SJSA1 (cell line): ENCODE measurements around the gene DOCK3. TPM values are rescaled to one million over a fixed set of nuclear protein-coding genes. Genes with fewer than 3 reads are reported as not detected.
"Not testable (repeated sequence)": the region's sequence is repeated elsewhere in the genome, so short reads cannot be mapped to it uniquely, and the experiment has no call there.

ENCODE experiments used
- DNase-seq, 2 experiments: peaks; one replicate each; pipeline ENCODE4 v3.0.0-alpha.2; 2015 to 2020; ENCODE audit warnings: low spot score in 2 of 2, low read depth in 1 of 2
- H3K27ac ChIP-seq: fragments of 250-450 bp; sonication (Bioruptor Pico); 2 replicates; pipeline ENCODE4 v1.5.1; 2020; ENCODE audit warnings: mild to moderate bottlenecking, moderate library complexity
- H3K27me3 ChIP-seq: fragments of 250-450 bp; sonication (Bioruptor Pico); replicated peaks from 2 replicates; pipeline ENCODE4 v1.5.1; 2020; ENCODE audit warnings: mild to moderate bottlenecking, moderate library complexity
- H3K36me3 ChIP-seq: fragments of 250-450 bp; sonication (Bioruptor Pico); 2 replicates; pipeline ENCODE4 v1.5.1; 2020; ENCODE audit warnings: mild to moderate bottlenecking
- H3K4me1 ChIP-seq: fragments of 250-450 bp; sonication (Bioruptor Pico); replicated peaks from 2 replicates; pipeline ENCODE4 v1.6.1; 2021; ENCODE audit warnings: mild to moderate bottlenecking
- H3K4me3 ChIP-seq: fragments of 250-450 bp; sonication (Bioruptor Pico); 2 replicates; pipeline ENCODE4 v1.5.1; 2020; ENCODE audit warnings: mild to moderate bottlenecking
- H3K9me3 ChIP-seq: fragments of 250-450 bp; sonication (Bioruptor Pico); replicated peaks from 2 replicates; pipeline ENCODE4 v1.5.1; 2020; ENCODE audit warnings: mild to moderate bottlenecking
- total RNA-seq: library from RNA; depleted of rRNA; stranded (reverse); fragments of >200 nt; shearing (Covaris generic); gene quantifications from 2 replicates; pipeline ENCODE4 v1.2.3, GENCODE V29; 2014

DOCK3 gene
- total RNA-seq, 1 experiment from 2014 or later: 0.29 TPM

DNA sequence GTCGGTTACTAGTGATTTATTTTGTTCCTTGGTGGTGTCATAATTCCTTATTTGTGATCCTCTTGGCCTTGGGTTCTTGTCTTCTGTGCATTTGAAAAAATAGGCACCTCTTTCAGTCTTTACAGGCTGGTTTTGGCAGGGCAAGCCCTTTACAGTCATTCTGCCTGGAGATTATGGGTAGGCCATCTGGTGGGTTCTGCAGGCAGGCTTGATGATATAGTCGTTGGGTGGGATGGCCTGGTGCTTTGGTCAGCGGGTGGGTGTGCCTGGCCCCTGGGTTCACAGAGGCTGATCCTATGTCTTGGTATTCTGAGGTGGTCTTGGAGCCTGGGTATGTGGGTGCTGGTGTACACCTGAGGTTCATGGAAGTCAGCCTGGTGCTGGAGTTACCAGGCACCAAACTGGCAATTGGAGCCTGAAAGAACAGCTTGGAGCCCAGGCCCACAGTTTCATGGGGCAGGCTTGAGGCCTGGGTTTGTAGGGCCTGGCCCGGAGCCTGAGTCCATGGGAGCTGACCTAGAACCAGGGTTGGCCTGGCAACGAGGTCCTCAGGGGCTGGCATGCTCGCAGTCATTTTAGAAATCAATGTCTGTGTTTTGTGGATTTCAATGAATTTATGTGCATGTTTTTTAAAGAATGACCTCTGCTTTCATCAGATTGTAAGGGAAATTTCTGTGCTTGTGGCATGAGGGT, 63.3 kb downstream of the DOCK3 start:
- no peak for DNase-seq
- no peak overlapping the region for H3K4me3 ChIP-seq
- no peak overlapping the region for H3K27ac ChIP-seq
- H3K9me3 ChIP-seq: no peaks in the 10 kb centered on the region
- no peaks in the 10 kb centered on the region for H3K36me3 ChIP-seq
- no peaks in the 10 kb centered on the region; the same call in 1 of the 2 replicates for H3K27me3 ChIP-seq
- H3K4me1 ChIP-seq: no peaks in the 10 kb centered on the region

DNA sequence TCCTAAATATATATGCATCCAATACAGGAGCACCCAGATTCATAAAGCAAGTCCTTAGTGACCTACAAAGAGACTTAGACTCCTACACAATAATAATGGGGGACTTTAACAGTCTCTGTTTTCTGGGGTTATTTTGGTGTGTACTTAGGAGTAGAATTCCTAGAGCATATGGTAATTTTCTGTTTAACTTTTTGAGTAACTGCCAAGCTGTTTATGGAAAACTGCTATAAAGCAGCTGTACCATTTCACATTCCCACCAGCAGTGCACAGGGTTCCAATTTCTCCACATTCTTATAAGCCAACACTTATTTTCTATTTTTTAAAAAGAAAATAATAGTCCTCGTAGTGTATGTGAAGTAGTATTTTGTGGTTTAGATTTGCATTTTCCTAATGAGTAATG, 68.9 kb downstream of the DOCK3 start:
- H3K27me3 ChIP-seq: no peaks in the 10 kb centered on the region; the same call in 1 of the 2 replicates
- H3K36me3 ChIP-seq: no peaks in the 10 kb centered on the region
- no peak overlapping the region for H3K4me3 ChIP-seq
- H3K9me3 ChIP-seq: no peaks in the 10 kb centered on the region
- H3K4me1 ChIP-seq: no peaks in the 10 kb centered on the region
- H3K27ac ChIP-seq: no peak overlapping the region
- DNase-seq: no peak

DNA sequence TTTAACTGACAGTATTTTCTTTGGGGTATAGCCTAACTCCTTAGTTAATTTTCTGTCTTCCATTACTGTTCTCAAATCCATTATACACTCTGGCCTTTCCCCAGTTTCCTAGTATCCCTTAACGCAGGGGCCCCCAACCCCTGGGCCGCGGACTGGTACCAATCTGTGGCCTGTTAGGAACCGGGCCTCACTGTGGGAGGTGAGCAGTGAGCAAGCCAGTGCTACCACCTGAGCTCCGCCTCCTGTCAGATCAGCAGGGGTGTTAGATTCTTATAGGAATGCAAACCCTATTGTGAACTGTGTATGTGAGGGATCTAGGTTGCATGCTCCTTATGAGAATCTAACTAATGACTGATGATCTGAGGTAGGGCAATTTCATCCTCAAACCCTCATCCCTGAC, 75.1 kb downstream of the DOCK3 start:
- Histone ChIP-seq H3K27ac (no peak overlapping the region), H3K36me3 (no peaks in the 10 kb centered on the region), H3K4me1 (no peaks in the 10 kb centered on the region), H3K9me3 (no peaks in the 10 kb centered on the region), H3K27me3 (no peaks in the 10 kb centered on the region), H3K4me3 (no peak overlapping the region)
- no peak for DNase-seq

DNA sequence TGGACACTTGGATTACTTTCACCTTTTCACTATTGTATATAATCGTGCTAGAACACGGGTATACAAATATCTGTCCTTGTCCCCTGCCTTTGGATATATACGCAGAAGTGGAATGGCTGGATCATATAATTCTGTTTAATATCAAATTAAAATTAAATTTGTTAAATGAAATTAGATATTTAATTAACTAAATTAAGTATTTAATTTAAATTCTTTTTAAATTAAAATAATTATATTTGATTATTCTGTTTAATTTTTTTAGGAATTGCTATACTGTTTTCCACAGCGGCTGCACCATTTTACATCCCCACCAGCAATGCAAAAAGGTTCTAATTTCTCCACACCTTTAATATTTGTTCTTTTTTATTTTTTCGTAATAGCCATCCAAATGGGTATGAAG, 84.3 kb downstream of the DOCK3 start:
- Histone ChIP-seq H3K36me3 (no peaks in the 10 kb centered on the region), H3K27ac (no peak overlapping the region), H3K27me3 (peaks cover 3% of the 10 kb centered on the region; the same call in 1 of the 2 replicates), H3K9me3 (no peaks in the 10 kb centered on the region), H3K4me1 (no peaks in the 10 kb centered on the region), H3K4me3 (no peak overlapping the region)
- DNase-seq: no peak

DNA sequence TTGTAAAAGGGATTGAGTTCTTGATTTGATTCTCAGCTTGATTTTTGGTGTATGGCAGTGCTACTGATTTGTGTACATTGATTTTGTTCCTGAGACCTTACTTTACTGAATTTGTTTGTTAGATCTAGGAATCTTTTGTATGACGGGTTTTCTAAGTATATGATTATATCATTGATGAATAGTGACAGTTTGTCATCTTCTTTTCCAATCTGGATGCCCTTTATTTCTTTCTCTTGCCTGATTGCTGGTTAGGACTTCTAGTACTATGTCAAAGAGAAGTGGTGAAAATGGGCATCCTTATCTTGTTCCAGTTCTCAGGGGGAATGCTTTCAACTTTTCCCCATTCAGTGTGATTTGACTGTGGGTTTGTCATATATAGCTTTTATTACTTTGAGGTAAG, 103.0 kb downstream of the DOCK3 start:
- Histone ChIP-seq H3K27ac (no peak overlapping the region), H3K9me3 (no peaks in the 10 kb centered on the region), H3K36me3 (no peaks in the 10 kb centered on the region), H3K4me3 (no peak overlapping the region), H3K27me3 (0 out of 2 replicates have a peak, but pooled peaks cover 4% of the 10 kb centered on the region), H3K4me1 (no peaks in the 10 kb centered on the region)
- DNase-seq: no peak

DNA sequence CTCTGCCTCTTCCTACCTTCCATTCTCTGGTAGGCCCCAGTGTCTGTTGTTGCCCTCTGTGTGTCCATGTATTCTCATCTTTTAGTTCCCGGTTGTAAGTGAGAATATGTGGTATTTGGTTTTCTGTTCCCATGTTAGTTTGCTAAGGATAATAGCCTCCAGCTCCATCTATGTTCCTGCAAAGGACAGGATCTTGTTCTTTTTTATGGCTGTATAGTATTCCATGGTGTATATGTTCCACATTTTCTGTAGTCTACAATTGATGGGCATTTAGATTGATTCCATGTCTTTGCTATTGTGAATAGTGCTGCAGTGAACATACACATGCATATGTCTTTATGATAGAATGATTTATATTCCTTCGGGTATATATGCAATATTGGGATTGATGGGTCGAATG, 107.0 kb downstream of the DOCK3 start:
- H3K4me3 ChIP-seq, DNase-seq, H3K27me3 ChIP-seq, H3K9me3 ChIP-seq, H3K4me1 ChIP-seq, H3K36me3 ChIP-seq, H3K27ac ChIP-seq: not testable (repeated sequence)

DNA sequence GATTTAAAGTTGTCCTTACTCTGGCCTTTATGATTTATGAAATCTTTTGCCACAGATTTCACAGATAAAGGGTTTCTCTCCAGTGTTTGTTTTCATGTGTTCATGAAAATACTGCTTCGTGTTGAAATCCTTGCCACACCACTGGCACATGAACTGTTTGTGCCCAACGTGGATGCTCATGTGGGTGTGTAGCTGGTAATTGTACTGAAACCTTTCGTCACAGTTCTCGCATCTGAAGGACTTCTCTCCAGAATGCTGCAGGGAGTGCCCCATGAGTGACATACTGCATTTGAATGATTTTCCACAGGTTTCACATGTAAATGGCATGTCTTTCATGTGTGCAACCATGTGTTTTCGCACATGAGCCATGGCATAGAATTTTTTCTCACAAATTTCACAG, 111.9 kb downstream of the DOCK3 start:
- Histone ChIP-seq H3K4me3 (no peak overlapping the region), H3K4me1 (no peaks in the 10 kb centered on the region), H3K9me3 (no peaks in the 10 kb centered on the region), H3K27me3 (no peaks in the 10 kb centered on the region), H3K27ac (no peak overlapping the region), H3K36me3 (no peaks in the 10 kb centered on the region)
- no peak for DNase-seq

DNA sequence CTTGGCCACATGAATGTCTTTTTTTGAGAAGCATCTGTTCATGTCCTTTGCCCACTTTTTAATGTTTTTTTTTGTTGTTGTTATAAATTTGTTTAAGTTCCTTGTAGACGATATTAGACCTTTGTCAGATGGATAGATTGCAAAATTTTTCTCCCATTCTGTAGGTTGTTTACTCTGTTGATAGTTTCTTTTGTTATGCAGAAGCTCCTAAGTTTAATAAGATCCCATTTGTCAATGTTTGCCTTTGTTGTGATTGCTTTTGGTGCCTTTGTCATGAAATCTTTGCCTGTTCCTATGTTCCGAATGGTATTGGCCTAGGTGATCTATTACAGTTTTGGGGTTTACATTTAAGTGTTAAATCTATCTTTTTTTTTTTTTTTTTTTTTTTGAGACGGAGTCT, 116.2 kb downstream of the DOCK3 start:
- not testable (repeated sequence) for H3K27ac ChIP-seq, H3K9me3 ChIP-seq, H3K36me3 ChIP-seq, H3K27me3 ChIP-seq, H3K4me3 ChIP-seq, DNase-seq, H3K4me1 ChIP-seq

DNA sequence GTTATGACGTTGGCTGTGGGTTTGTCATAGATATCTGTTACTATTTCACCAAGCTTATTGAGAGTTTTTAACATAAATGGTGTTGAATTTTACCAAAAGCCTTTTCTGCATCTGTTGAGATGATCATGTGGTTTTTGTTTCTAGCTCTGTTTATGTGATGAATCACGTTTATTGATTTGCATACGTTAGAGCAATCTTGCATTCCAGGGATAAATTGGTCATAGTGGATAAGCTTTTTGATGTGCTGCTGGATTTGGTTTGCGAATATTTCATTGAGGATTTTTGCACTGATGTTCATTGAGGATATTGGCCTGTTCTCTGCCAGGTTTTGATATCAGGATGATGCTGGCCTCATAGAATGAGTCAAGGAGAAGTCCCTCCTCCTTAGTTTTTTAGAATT, 117.8 kb downstream of the DOCK3 start:
- Histone ChIP-seq H3K27ac (no peak overlapping the region), H3K27me3 (no peaks in the 10 kb centered on the region), H3K4me1 (no peaks in the 10 kb centered on the region), H3K9me3 (no peaks in the 10 kb centered on the region), H3K4me3 (no peak overlapping the region), H3K36me3 (no peaks in the 10 kb centered on the region)
- DNase-seq: no peak

DNA sequence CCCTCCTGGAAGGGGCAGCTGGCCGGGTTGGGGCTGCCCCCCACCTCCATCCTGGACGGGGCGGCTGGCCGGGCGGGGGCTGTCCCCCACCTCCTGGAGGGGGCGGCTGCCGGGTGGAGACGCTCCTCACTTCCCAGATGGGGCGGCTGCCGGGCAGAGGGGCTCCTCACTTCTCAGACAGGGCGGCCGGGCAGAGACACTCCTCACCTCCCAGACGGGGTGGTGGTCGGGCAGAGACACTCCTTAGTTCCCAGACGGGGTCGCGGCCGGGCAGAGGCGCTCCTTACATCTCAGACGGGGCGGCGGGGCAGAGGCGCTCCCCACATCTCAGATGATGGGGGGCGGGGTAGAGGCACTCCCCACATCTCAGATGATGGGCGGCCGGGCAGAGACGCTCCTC, 129.1 kb downstream of the DOCK3 start:
- H3K4me3 ChIP-seq, H3K4me1 ChIP-seq, H3K27me3 ChIP-seq, DNase-seq, H3K36me3 ChIP-seq, H3K27ac ChIP-seq, H3K9me3 ChIP-seq: not testable (repeated sequence)

DNA sequence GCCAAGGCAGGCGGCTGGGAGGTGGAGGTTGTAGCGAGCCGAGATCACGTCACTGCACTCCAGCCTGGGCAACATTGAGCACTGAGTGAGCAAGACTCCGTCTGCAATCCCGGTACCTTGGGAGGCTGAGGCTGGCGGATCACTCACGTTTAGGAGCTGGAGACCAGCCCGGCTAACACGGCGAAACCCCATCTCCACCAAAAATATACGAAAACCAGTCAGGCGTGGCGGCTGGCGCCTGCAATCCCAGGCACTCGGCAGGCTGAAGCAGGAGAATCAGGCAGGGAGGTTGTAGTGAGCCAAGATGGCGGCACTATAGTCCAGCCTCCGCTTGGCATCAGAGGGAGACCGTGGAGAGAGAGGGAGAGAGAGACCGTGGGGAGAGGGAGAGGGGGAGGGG, 129.6 kb downstream of the DOCK3 start:
- DNase-seq, H3K36me3 ChIP-seq, H3K27me3 ChIP-seq, H3K4me1 ChIP-seq, H3K9me3 ChIP-seq, H3K27ac ChIP-seq, H3K4me3 ChIP-seq: not testable (repeated sequence)

DNA sequence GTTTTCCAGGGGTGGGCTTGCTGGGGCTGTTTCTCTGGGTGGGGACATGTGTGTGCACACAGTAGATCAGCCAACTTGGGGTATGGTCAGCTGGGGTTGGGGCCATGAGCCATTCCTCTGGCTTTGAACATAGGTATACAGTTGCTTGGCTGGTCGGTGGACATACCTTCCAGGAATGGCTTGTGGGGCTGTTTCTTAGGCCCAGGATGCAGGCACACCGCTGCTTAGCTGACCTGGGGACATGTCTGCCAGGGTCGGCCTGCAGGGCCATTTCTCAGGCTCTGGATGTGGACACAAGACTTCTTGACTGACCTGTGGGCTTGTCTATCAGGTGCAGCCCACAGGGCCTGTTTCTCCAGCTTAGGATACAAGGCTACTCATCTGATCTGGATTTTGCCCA, 130.6 kb downstream of the DOCK3 start:
- H3K4me3 ChIP-seq: no peak overlapping the region
- H3K36me3 ChIP-seq: no peaks in the 10 kb centered on the region

DNA sequence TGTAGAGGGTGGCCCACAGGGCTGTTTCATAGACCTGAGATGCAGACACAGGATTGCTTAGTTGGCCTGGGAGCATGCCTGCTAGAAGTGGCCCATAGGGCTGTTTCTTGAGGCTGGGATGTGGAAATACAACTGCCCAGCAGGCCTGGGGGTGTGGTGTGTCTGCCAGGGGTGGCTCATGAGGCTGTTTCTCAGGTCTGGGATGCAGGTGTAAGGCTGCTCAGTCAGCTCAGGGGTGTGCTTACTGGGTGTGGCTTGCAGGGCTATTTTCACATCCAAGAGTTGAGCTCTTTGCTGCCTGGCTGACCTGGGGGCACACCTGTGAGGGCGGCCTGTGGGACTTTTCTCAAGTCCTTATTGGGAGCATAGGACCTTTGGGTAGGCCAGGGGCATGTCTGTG, 131.3 kb downstream of the DOCK3 start:
- no peaks in the 10 kb centered on the region for H3K27me3 ChIP-seq

More for the DNA sequence above, 130.6 kb downstream of the DOCK3 start:
- DNase-seq: no peak
- Histone ChIP-seq H3K4me1 (no peaks in the 10 kb centered on the region), H3K27ac (no peak overlapping the region), H3K27me3 (no peaks in the 10 kb centered on the region), H3K9me3 (no peaks in the 10 kb centered on the region)

DNA sequence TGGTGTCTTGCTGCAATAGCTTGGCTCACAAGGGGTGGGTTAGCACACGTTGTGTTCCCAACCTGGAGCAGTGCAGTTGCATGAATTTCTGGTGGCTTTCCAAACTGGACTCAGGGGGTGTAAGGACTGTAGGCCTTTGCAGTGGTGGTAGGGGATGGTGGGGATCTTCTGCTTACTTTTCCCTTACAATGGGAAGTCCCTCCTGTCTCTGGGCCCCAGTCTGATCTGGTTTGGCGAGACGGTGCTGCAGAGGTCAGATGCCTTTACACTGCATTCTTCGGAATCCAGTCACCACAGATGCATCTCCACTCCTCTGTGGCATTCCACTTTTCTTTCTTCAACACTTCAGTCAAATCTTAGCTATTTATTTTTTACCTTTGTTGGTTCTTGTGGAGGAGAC, 132.1 kb downstream of the DOCK3 start:
- no peak overlapping the region for H3K4me3 ChIP-seq
- H3K9me3 ChIP-seq: no peaks in the 10 kb centered on the region
- no peak for DNase-seq
- H3K4me1 ChIP-seq: no peaks in the 10 kb centered on the region
- no peaks in the 10 kb centered on the region for H3K27me3 ChIP-seq
- no peak overlapping the region for H3K27ac ChIP-seq
- H3K36me3 ChIP-seq: no peaks in the 10 kb centered on the region

More for the DNA sequence above, 131.3 kb downstream of the DOCK3 start:
- Histone ChIP-seq H3K4me1 (no peaks in the 10 kb centered on the region), H3K4me3 (no peak overlapping the region), H3K27ac (no peak overlapping the region), H3K9me3 (no peaks in the 10 kb centered on the region), H3K36me3 (no peaks in the 10 kb centered on the region)
- no peak for DNase-seq

DNA sequence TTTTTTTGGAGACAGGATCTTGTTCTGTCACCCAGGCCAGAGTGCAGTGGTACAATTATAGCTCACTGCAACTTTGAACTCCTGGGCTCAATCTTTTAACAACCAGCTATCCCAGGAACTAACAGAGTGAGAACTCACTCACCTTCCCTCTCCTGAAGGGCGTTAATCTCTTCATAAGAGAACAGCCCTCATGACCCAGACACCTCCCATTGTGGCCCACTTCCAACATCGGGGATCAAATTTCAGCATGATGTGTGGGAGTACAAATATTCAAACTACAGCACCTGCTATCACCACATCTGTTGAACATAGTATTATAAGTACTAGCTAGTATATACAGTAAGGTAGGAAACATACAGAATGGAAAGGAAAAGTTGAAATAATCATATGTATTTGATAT, 132.5 kb downstream of the DOCK3 start:
- H3K9me3 ChIP-seq: no peaks in the 10 kb centered on the region
- no peak for DNase-seq
- H3K27me3 ChIP-seq: no peaks in the 10 kb centered on the region
- H3K4me1 ChIP-seq: no peaks in the 10 kb centered on the region
- no peaks in the 10 kb centered on the region for H3K36me3 ChIP-seq
- H3K27ac ChIP-seq: no peak overlapping the region
- H3K4me3 ChIP-seq: no peak overlapping the region
